Glutamatergic neuron (in vitro differentiated cells): ENCODE data around the gene CCDC121. TPM values are rescaled to one million over a fixed set of nuclear protein-coding genes. Genes with fewer than 3 reads are reported as not detected.

Experiments
- DNase-seq: peaks from one replicate; pipeline ENCODE4 v3.0.0; 2022
- H3K27ac Mint-ChIP-seq: one replicate; pipeline ENCODE4 v1.8.0; 2020; ENCODE audit warnings: mild to moderate bottlenecking, mixed read lengths, inconsistent platforms; ENCODE audit not compliant: unreplicated experiment
- H3K27me3 Mint-ChIP-seq: one replicate; pipeline ENCODE4 v1.8.0; 2020; ENCODE audit warnings: mild to moderate bottlenecking, moderate library complexity, mixed read lengths, inconsistent platforms; ENCODE audit not compliant: unreplicated experiment
- H3K36me3 Mint-ChIP-seq: one replicate; pipeline ENCODE4 v1.8.0; 2020; ENCODE audit warnings: mild to moderate bottlenecking, mixed read lengths, inconsistent platforms; ENCODE audit not compliant: unreplicated experiment
- H3K4me1 Mint-ChIP-seq: one replicate; pipeline ENCODE4 v1.8.0; 2020; ENCODE audit warnings: mild to moderate bottlenecking, low read depth, mixed read lengths, inconsistent platforms; ENCODE audit not compliant: unreplicated experiment
- H3K4me3 Mint-ChIP-seq: one replicate; pipeline ENCODE4 v1.8.0; 2020; ENCODE audit warnings: mild to moderate bottlenecking, mixed read lengths, inconsistent platforms; ENCODE audit not compliant: unreplicated experiment
- H3K9me3 Mint-ChIP-seq: one replicate; pipeline ENCODE4 v1.8.0; 2020; ENCODE audit warnings: mild to moderate bottlenecking, moderate library complexity, mixed read lengths, inconsistent platforms; ENCODE audit not compliant: unreplicated experiment
- total RNA-seq: library from RNA; stranded (reverse); fragmentation: NEBNext Ultra II Directional; extraction: Animal tissue kit (Norgen Biotek cat#: 25700); gene quantifications from one replicate; pipeline ENCODE4 v1.2.1, GENCODE V29; 2021; ENCODE audit not compliant: unreplicated experiment
- TF ChIP-seq, protein P1 (sequence below): fragments of 200-600 bp; sonication (generic); IDR thresholded peaks from one replicate; pipeline ENCODE4 v1.5.0; 2021; ENCODE audit not compliant: partially characterized antibody, unreplicated experiment

CCDC121 gene
- total RNA-seq, 1 donor from 2014 or later, result 5.3 TPM

DNA sequence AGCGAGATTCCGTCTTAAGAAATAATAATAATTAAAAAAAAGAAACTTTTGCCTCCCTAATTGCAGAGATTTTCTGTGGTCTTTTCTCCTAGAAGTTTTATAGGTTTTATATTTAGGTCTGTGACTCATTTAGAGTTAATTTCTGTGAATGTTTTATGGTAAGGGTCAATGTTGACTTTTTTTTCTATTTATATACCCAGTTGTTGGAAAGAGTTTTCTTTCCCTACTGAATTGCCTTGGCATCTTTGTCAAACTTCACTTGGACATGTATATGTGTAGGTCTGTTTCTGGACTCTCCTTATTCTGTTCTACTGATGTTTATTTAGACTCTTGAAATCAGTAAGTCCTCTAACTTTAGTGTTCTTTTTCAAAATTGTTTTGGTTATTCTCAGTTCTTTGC lies 40.5 kb downstream of the CCDC121 start:
- TF ChIP-seq, protein P1, sequence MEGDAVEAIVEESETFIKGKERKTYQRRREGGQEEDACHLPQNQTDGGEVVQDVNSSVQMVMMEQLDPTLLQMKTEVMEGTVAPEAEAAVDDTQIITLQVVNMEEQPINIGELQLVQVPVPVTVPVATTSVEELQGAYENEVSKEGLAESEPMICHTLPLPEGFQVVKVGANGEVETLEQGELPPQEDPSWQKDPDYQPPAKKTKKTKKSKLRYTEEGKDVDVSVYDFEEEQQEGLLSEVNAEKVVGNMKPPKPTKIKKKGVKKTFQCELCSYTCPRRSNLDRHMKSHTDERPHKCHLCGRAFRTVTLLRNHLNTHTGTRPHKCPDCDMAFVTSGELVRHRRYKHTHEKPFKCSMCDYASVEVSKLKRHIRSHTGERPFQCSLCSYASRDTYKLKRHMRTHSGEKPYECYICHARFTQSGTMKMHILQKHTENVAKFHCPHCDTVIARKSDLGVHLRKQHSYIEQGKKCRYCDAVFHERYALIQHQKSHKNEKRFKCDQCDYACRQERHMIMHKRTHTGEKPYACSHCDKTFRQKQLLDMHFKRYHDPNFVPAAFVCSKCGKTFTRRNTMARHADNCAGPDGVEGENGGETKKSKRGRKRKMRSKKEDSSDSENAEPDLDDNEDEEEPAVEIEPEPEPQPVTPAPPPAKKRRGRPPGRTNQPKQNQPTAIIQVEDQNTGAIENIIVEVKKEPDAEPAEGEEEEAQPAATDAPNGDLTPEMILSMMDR, result no peak
- Mint-ChIP-seq H3K27me3 (peaks cover 4% of the 10 kb centered on the region), H3K9me3 (peaks cover 1% of the 10 kb centered on the region), H3K4me1 (peaks cover 10% of the 10 kb centered on the region), H3K27ac (no peak overlapping the region), H3K4me3 (no peak overlapping the region), H3K36me3 (peaks cover 29% of the 10 kb centered on the region)
- no peak for DNase-seq

DNA sequence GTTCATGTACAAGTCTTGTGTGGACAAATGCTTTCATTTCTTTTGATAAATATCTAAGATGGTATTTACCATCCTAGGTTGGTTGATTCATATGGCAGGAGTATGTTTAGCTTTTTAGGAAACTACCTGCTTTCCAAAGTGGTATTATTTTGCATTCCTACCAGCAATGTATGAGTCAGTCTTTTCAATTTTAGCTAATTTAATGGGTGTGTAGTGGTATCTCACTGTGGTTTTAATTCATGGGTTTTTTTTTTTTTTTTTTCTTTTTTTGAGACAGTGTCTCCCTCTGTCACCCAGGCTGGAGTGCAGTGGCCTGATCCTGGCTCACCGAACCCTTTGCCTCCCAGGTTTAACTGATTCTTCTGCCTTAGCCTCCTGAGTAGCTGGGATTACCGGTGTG lies 41.8 kb downstream of the CCDC121 start:
- TF ChIP-seq, protein P1, result no peak
- DNase-seq, result no peak
- H3K27ac Mint-ChIP-seq, result no peak overlapping the region
- H3K9me3 Mint-ChIP-seq, result peaks cover 4% of the 10 kb centered on the region
- H3K4me3 Mint-ChIP-seq, result no peak overlapping the region
- H3K4me1 Mint-ChIP-seq, result peaks cover 10% of the 10 kb centered on the region
- peaks cover 6% of the 10 kb centered on the region for H3K27me3 Mint-ChIP-seq
- peaks cover 23% of the 10 kb centered on the region for H3K36me3 Mint-ChIP-seq

GRCh38 chr2:27584597-27584996 lies 44.2 kb downstream of the CCDC121 start:
- TF ChIP-seq, protein P1, result no peak
- peak overlapping the region; percentile 99 for H3K4me3 Mint-ChIP-seq
- peaks cover 24% of the 10 kb centered on the region for H3K36me3 Mint-ChIP-seq
- H3K27me3 Mint-ChIP-seq, result peaks cover 8% of the 10 kb centered on the region
- no peak overlapping the region for H3K27ac Mint-ChIP-seq
- H3K9me3 Mint-ChIP-seq, result peaks cover 15% of the 10 kb centered on the region
- DNase-seq, result no peak
- H3K4me1 Mint-ChIP-seq, result peaks cover 10% of the 10 kb centered on the region

DNA sequence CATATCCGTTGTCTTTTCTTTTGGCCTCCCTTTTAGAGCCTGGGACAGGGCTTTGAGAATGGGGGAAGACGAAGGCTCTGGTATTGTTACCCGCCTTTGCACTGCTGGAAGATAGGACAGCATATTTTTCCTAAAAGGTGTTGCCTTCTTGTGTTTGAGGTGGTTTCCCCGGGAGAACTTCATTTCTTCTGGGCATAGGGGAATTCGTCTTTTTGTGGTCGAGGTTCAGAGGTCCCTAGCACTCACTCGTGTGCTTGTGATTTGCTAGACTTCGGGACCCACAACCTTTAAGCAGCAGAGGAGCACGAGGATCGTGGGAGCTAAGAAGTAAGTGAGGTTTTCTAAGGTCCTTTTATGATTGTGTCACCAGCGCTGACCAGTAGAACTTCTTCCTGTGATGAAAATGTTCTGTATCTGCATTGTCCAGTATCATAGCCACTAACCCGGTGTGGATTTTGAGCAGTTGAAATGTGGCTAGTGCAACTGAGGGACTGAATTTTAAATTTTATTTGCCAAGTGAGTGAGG lies 45.4 kb downstream of the CCDC121 start:
- H3K9me3 Mint-ChIP-seq, result peaks cover 19% of the 10 kb centered on the region
- no peak for DNase-seq
- peaks cover 8% of the 10 kb centered on the region for H3K27me3 Mint-ChIP-seq
- H3K4me1 Mint-ChIP-seq, result peaks cover 10% of the 10 kb centered on the region
- peaks cover 29% of the 10 kb centered on the region for H3K36me3 Mint-ChIP-seq
- peak overlapping the region; percentile 90 for H3K27ac Mint-ChIP-seq
- TF ChIP-seq, protein P1, result no peak
- H3K4me3 Mint-ChIP-seq, result peak overlapping the region; percentile 99

DNA sequence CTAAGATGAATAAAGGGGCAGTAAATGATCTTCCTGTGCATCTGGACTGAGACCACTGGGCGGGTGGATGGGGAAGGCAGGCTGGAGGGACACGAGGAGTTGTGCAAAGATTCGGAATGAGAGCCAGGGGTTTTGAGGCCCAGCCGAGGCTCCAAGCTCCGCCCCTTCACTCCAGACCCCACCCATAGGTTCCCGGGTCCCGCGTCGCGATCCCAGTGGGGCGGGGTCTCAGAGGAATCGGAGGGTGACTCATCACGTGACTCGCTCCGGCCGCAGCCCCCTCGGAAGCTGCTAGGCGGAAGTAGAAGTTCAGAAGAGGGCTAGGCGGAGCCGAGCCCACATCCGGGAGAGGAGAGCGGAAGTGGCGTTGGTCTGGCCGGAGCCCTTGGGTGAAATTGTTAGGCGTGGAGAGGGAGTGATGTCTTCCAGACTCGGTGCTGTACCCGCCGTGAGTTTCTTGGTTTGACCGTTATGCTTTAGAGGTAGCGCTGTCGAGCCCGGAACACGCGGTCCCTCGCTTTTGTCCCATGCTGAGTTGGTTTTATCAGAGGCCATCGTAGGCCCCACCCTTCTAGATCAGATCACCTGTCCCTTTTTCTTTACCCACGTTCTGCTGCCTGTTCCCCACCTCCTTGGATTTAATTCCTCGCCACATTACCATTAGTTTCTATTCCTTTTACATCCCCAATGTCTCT lies 46.0 kb downstream of the CCDC121 start, which contains the start of gene ZNF512:
Gene ZNF512 (plus strand): TSS at position 348 of the 695 bp plus-strand sequence. CDS start 71 bp downstream, at position 419.
- H3K4me1 Mint-ChIP-seq, result peaks cover 10% of the 10 kb centered on the region
- H3K4me3 Mint-ChIP-seq, result peak within 1 kb of the TSS; percentile 99
- TF ChIP-seq, protein P1, result no peak
- H3K27me3 Mint-ChIP-seq, result peaks cover 8% of the 10 kb centered on the region
- H3K27ac Mint-ChIP-seq, result peak within 1 kb of the TSS; percentile 90
- peaks cover 19% of the 10 kb centered on the region for H3K9me3 Mint-ChIP-seq
- DNase-seq, result peak; percentile 82
- peaks cover 28% of the 10 kb centered on the region for H3K36me3 Mint-ChIP-seq
